ENCODE data around the gene RC3H2.
"Not testable (repeated sequence)": the region's sequence is repeated elsewhere in the genome, so short reads cannot be mapped to it uniquely, and the experiment has no call there.

The RC3H2 gene

DNA sequence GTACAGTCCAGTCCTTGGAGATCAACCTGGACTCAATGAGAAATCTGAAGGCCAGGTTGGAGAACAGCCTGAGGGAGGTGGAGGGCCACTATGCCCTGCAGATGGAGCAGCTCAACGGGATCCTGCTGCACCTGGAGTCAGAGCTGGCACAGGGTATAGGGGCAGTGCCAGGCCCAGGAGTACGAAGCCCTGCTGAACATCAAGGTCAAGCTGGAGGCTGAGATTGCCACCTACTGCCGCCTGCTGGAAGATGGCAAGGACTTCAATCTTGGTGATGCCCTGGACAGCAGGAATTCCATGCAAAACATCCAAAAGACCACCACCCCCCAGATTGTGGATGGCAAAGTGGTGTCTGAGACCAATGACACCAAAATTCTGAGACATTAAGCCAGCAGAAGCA, 66.7 kb downstream of the RC3H2 start:
- H3K9ac ChIP-seq (ENCODE audit: low read depth, low read length); H3K4me1 ChIP-seq (ENCODE audit: insufficient read depth, low read length); H3K27ac ChIP-seq (ENCODE audit: low read length); H3K4me3 ChIP-seq (ENCODE audit: low read length); H3K9me3 ChIP-seq (ENCODE audit: insufficient read depth, low read depth, low read length); H3K27me3 ChIP-seq (ENCODE audit: insufficient read depth, low read length); H3K36me3 ChIP-seq (ENCODE audit: insufficient read depth, low read depth, low read length): not testable (repeated sequence)

DNA sequence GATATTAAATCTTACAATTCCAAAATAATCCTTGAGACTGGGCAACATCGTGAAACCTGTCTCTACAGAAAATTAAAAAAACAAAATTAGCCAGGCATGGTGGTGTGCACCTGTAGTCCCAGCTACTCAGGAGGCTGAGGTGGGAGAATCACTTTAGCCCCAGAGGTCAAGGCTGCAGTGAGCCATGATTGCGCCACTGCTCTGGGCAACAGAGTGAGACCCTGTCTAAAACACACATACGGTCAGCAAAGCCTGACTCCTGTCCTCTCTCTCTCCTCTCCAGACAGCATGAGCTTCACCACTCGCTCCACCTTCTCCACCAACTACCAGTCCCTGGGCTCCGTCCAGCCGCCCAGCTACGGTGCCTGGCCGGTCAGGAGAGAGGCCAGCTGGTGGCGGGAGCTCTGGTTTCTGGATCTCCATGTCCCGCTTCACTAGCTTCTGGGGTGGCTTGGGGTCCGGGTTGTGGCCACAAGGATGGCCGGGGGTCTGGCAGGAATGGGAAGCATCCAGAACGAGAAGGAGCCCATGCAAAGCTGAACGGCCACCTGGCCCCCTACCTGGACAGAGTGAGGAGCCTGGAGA, 67.8 kb downstream of the RC3H2 start:
- Histone ChIP-seq H3K27ac (ENCODE audit: low read length) (no peak overlapping the region), H3K9ac (ENCODE audit: low read depth, low read length) (no peak overlapping the region), H3K27me3 (ENCODE audit: insufficient read depth, low read length) (no peaks in the 10 kb centered on the region), H3K9me3 (ENCODE audit: insufficient read depth, low read depth, low read length) (no peaks in the 10 kb centered on the region), H3K36me3 (ENCODE audit: insufficient read depth, low read depth, low read length) (no peaks in the 10 kb centered on the region), H3K4me3 (ENCODE audit: low read length) (no peak overlapping the region), H3K4me1 (ENCODE audit: insufficient read depth, low read length) (no peaks in the 10 kb centered on the region)

DNA sequence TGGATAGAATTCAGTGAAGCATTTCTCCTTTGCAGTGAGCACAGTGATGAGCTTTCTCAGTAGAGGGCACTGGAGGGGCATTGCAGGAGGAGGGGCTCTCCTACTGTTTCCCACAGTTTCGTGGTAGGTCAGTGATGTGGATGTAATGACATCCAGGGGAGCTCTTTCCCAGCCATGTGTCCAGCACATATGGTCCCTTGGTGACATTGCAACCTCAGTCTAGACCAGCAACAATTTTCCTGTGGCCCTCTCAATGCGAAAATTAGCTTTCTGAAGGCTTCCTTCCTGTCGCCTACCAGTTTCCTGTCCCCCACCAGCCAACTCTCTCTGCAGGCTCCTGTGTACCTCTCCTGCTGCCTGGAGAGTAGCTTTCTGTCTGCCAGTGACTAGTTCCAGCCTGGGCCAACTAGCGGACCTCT, 69.8 kb downstream of the RC3H2 start:
- H3K9ac ChIP-seq (ENCODE audit: low read depth, low read length), result no peak overlapping the region
- no peak overlapping the region for H3K27ac ChIP-seq (ENCODE audit: low read length)

DNA sequence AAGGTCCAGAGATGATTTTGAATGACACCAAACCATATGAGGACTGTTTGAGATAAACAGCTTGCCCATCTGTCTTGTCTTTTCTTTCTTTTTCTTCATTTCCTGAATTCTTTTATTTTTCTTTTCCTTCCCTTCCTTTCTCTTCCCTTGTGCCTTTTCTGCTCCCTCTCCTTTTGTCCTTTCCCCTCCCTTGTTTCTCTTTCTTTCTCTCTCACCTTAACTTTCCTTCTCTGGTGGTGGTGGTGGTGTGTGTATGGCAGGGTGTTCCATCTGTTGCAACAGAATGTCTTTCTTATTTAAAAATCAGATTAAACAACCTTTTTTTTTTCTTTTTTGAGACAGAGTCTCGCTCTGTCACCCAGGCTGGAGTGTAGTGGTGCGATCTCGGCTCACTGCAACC, 73.0 kb downstream of the RC3H2 start:
- Histone ChIP-seq H3K36me3 (ENCODE audit: insufficient read depth, low read depth, low read length) (no peaks in the 10 kb centered on the region), H3K4me1 (ENCODE audit: insufficient read depth, low read length) (peaks cover 1% of the 10 kb centered on the region; the same call in 1 of the 2 replicates), H3K27me3 (ENCODE audit: insufficient read depth, low read length) (no peaks in the 10 kb centered on the region), H3K4me3 (ENCODE audit: low read length) (no peak overlapping the region), H3K9me3 (ENCODE audit: insufficient read depth, low read depth, low read length) (no peaks in the 10 kb centered on the region), H3K9ac (ENCODE audit: low read depth, low read length) (no peak overlapping the region), H3K27ac (ENCODE audit: low read length) (no peak overlapping the region)

More for the DNA sequence above, 69.8 kb downstream of the RC3H2 start:
- Histone ChIP-seq H3K4me1 (ENCODE audit: insufficient read depth, low read length) (no peaks in the 10 kb centered on the region), H3K27me3 (ENCODE audit: insufficient read depth, low read length) (no peaks in the 10 kb centered on the region), H3K36me3 (ENCODE audit: insufficient read depth, low read depth, low read length) (no peaks in the 10 kb centered on the region), H3K9me3 (ENCODE audit: insufficient read depth, low read depth, low read length) (no peaks in the 10 kb centered on the region), H3K4me3 (ENCODE audit: low read length) (0 out of 2 replicates have a peak overlapping the region, but pooled peaks have one; percentile 2)

DNA sequence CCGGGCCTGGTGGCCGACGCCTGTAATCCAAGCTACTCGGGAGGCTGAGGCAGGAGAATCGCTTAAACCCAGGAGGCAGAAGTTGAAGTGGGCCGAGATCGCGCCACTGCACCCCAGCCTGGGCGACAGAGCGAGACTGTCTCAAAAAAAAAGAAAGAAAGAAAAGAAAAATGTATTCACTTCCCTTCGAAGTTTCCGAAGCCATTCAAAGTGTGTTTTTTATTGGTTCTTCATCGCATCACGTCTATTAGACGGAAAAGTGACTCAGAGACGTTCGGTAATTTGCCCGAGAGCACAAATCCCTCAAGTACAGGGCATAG, 76.2 kb downstream of the RC3H2 start:
- Histone ChIP-seq H3K4me3 (ENCODE audit: low read length) (peak overlapping the region; percentile 84; the same call in 1 of the 2 replicates), H3K36me3 (ENCODE audit: insufficient read depth, low read depth, low read length) (peaks cover 28% of the 10 kb centered on the region)
- not testable (repeated sequence) for H3K9ac ChIP-seq (ENCODE audit: low read depth, low read length); H3K4me1 ChIP-seq (ENCODE audit: insufficient read depth, low read length); H3K9me3 ChIP-seq (ENCODE audit: insufficient read depth, low read depth, low read length); H3K27ac ChIP-seq (ENCODE audit: low read length); H3K27me3 ChIP-seq (ENCODE audit: insufficient read depth, low read length)

DNA sequence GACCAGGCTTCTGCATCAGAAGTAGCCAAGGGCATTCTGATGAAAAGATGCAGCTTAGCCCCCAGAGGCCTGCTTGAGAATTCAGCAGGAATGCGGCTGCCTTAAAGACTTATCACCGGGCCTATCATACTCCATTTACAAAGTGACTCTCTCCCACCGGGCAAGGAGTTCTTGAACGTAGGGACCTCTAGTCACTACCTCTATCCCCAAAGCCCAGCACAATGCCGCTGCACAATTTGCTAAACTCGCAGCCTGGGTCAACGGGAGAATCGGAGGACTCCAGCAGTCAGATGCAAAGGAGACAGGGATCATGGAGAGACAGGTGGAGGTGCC, 77.4 kb downstream of the RC3H2 start:
- Histone ChIP-seq H3K4me1 (ENCODE audit: insufficient read depth, low read length) (peaks cover 4% of the 10 kb centered on the region; the same call in 1 of the 2 replicates), H3K4me3 (ENCODE audit: low read length) (peak overlapping the region; percentile 84), H3K9ac (ENCODE audit: low read depth, low read length) (peak overlapping the region; percentile 79), H3K27ac (ENCODE audit: low read length) (no peak overlapping the region), H3K9me3 (ENCODE audit: insufficient read depth, low read depth, low read length) (no peaks in the 10 kb centered on the region), H3K36me3 (ENCODE audit: insufficient read depth, low read depth, low read length) (peaks cover 37% of the 10 kb centered on the region), H3K27me3 (ENCODE audit: insufficient read depth, low read length) (no peaks in the 10 kb centered on the region)

DNA sequence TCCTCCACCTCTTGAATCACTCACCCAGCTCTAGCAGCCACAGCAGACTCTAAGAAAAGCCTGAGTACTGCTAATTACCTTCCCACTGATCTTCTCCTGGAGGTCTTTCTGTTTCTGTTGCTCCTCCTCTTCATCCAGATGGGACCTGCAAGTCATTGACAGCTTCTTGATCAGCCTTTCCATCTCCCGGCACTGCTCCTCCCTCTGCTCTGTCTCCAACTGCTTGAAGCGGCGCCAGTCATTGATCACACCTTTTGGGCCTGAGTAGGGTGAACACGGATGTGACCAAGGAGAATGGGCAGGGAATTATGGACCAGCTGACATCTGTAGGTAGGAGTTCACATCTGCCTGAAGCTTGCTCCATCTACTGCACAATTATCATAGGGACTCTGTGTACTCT, 82.2 kb downstream of the RC3H2 start:
- H3K9ac ChIP-seq (ENCODE audit: low read depth, low read length), result no peak overlapping the region
- peaks cover 81% of the 10 kb centered on the region for H3K36me3 ChIP-seq (ENCODE audit: insufficient read depth, low read depth, low read length)
- H3K4me1 ChIP-seq (ENCODE audit: insufficient read depth, low read length), result peaks cover 4% of the 10 kb centered on the region; the same call in 1 of the 2 replicates
- H3K9me3 ChIP-seq (ENCODE audit: insufficient read depth, low read depth, low read length), result no peaks in the 10 kb centered on the region
- H3K27me3 ChIP-seq (ENCODE audit: insufficient read depth, low read length), result no peaks in the 10 kb centered on the region
- no peak overlapping the region for H3K27ac ChIP-seq (ENCODE audit: low read length)
- H3K4me3 ChIP-seq (ENCODE audit: low read length), result no peak overlapping the region

DNA sequence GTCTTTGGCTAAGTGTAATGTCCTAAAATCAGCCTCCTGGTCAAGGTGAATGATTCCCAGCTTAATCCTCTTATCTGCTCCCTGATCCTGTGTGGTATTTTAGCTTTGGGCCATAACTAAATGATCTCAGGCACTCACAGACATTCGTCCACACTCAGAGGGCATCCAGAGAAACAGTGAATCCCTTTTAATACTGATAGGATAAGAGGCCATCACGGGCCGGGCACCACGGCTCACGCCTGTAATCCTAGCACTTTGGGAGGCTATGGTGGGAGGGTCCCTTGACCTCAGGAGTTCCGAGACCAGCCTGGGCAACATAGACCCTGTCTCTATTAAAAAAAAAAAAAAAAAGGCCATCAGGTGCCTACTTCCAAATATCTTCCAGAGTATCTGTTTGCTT, 83.1 kb downstream of the RC3H2 start:
- Histone ChIP-seq H3K9ac (ENCODE audit: low read depth, low read length) (no peak overlapping the region), H3K27me3 (ENCODE audit: insufficient read depth, low read length) (no peaks in the 10 kb centered on the region), H3K4me1 (ENCODE audit: insufficient read depth, low read length) (peaks cover 2% of the 10 kb centered on the region; the same call in 1 of the 2 replicates), H3K9me3 (ENCODE audit: insufficient read depth, low read depth, low read length) (no peaks in the 10 kb centered on the region), H3K4me3 (ENCODE audit: low read length) (no peak overlapping the region), H3K36me3 (ENCODE audit: insufficient read depth, low read depth, low read length) (peaks cover 87% of the 10 kb centered on the region), H3K27ac (ENCODE audit: low read length) (no peak overlapping the region)

DNA sequence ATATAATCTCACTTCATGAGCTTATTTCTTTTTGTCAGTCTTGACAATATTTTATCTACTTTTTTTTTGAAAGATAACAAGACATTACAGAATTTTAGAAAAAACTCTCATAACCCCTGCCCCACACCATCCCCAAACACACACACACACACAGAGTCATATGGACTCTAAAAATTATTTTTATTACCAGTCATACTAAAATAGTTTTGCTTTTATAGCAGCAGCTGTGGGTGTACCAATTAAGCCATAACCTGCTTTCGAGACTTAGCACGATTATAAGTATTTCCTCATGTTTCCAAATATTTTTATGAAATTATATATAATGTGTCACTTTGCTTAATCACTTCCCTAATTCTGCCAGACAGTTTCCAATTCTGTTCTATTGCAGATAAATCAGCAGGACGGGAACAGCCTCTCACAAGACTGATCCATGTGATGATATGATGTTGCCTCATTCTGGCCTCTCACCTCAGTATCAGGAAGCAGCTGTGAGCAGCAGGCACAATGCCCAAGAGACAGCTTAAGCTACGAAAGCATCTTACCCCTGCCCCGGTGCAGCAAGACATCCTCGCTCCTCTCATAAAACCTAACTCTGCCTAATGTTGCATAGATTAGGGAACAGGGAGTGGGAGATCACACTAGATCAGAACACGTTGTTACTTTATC, 83.7 kb downstream of the RC3H2 start:
- H3K4me3 ChIP-seq (ENCODE audit: low read length), result no peak overlapping the region
- H3K9ac ChIP-seq (ENCODE audit: low read depth, low read length), result no peak overlapping the region

DNA sequence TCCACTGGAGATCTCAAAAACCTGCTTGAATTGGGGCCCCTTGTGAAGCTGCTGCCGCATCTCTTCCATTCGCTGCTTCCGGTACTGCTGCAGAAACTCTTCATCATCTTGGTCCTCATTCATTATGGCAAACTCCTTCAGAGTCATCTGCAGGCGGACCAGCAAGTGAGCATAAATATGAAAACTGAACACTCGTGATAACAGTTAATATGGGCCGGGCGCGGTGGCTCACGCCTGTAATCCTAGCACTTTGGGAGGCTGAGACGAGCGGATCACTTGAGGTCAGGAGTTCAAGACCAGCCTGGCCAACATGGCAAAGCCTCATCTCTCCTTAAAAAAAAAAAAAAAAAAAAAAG, 84.7 kb downstream of the RC3H2 start:
- Histone ChIP-seq H3K4me3 (ENCODE audit: low read length) (no peak overlapping the region), H3K9me3 (ENCODE audit: insufficient read depth, low read depth, low read length) (no peaks in the 10 kb centered on the region), H3K9ac (ENCODE audit: low read depth, low read length) (no peak overlapping the region), H3K27me3 (ENCODE audit: insufficient read depth, low read length) (no peaks in the 10 kb centered on the region), H3K27ac (ENCODE audit: low read length) (no peak overlapping the region), H3K4me1 (ENCODE audit: insufficient read depth, low read length) (no peaks in the 10 kb centered on the region), H3K36me3 (ENCODE audit: insufficient read depth, low read depth, low read length) (peaks cover 86% of the 10 kb centered on the region)

More for the DNA sequence above, 83.7 kb downstream of the RC3H2 start:
- Histone ChIP-seq H3K4me1 (ENCODE audit: insufficient read depth, low read length) (no peaks in the 10 kb centered on the region), H3K27me3 (ENCODE audit: insufficient read depth, low read length) (no peaks in the 10 kb centered on the region), H3K36me3 (ENCODE audit: insufficient read depth, low read depth, low read length) (peaks cover 86% of the 10 kb centered on the region), H3K9me3 (ENCODE audit: insufficient read depth, low read depth, low read length) (no peaks in the 10 kb centered on the region), H3K27ac (ENCODE audit: low read length) (no peak overlapping the region)

DNA sequence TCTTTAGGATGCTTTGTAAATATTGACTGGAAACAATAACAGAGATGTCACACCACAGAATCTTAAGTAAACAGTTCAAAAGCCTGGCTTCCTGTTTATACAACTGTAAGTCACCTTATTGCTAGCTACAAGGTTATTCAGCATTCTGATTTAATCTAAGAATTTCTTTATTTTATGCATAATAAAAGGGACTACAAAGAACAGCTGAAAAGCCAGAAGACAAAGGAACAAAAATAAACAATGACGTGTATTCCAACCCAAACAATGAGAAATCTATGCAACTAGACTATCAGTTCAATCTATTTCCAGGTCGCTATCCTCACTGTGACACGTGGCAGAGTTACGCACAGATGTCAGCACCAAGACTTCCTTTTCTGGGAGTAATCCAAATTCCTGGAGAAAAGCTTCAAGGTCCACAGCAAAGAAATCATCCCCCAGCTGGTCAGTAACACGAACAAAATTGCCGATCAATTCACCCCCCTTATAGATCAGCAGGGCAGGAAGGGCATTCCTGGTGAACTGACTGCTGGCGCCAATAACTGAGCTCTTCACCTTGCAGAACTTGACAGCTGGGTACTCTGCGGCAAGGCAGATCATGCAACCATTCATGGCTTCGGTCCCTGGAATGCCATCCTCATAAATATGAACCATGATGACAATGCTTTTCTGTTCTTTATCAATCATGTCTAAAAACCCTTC, 85.2 kb downstream of the RC3H2 start:
- H3K9ac ChIP-seq (ENCODE audit: low read depth, low read length), result no peak overlapping the region
- no peaks in the 10 kb centered on the region for H3K4me1 ChIP-seq (ENCODE audit: insufficient read depth, low read length)
- H3K9me3 ChIP-seq (ENCODE audit: insufficient read depth, low read depth, low read length), result no peaks in the 10 kb centered on the region
- H3K4me3 ChIP-seq (ENCODE audit: low read length), result no peak overlapping the region
- H3K27ac ChIP-seq (ENCODE audit: low read length), result no peak overlapping the region
- H3K36me3 ChIP-seq (ENCODE audit: insufficient read depth, low read depth, low read length), result peaks cover 81% of the 10 kb centered on the region
- H3K27me3 ChIP-seq (ENCODE audit: insufficient read depth, low read length), result no peaks in the 10 kb centered on the region

DNA sequence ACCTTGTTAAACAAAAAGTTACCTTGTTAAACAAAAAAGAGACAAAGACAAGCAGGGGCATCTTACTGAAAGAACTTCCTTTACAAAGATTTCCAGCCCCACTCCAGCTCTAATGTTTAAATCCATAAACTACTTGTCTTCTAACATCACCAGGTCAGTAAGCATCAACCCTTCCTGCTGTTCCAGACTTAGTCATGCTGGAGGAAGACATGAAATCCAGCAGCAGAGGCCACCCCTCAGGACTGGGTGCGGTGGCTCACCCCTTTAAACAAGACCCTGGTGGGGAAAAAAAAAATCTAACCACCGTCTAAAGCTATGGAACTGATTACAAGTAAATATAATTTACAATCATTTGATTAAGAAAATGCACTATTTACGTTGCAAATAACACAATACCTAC, 85.8 kb downstream of the RC3H2 start:
- Histone ChIP-seq H3K27ac (ENCODE audit: low read length) (no peak overlapping the region), H3K4me1 (ENCODE audit: insufficient read depth, low read length) (no peaks in the 10 kb centered on the region), H3K9me3 (ENCODE audit: insufficient read depth, low read depth, low read length) (no peaks in the 10 kb centered on the region), H3K36me3 (ENCODE audit: insufficient read depth, low read depth, low read length) (peaks cover 75% of the 10 kb centered on the region), H3K9ac (ENCODE audit: low read depth, low read length) (no peak overlapping the region), H3K4me3 (ENCODE audit: low read length) (no peak overlapping the region), H3K27me3 (ENCODE audit: insufficient read depth, low read length) (no peaks in the 10 kb centered on the region)
